Ishikawa (cell line): ENCODE results near the gene ENOX1.

Experiments
- CEBPB ChIP-seq: IDR thresholded peaks from 2 replicates; pipeline ENCODE4 v1.6.1; 2012
- CREB1 ChIP-seq: IDR thresholded peaks from 2 replicates; pipeline ENCODE4 v1.6.1; 2012; ENCODE audit warnings: low read depth
- EGR1 ChIP-seq: IDR thresholded peaks from 2 replicates; pipeline ENCODE4 v1.6.1; 2012
- EP300 ChIP-seq: IDR thresholded peaks from 2 replicates; pipeline ENCODE4 v1.6.1; 2012; ENCODE audit warnings: borderline replicate concordance
- FOXM1 ChIP-seq: IDR thresholded peaks from 2 replicates; pipeline ENCODE4 v1.6.1; 2012; ENCODE audit warnings: low read depth, borderline replicate concordance
- MAX ChIP-seq: IDR thresholded peaks from 2 replicates; pipeline ENCODE4 v1.6.1; 2012
- NFIC ChIP-seq: IDR thresholded peaks from 2 replicates; pipeline ENCODE4 v1.6.1; 2012
- RAD21 ChIP-seq: IDR thresholded peaks from 2 replicates; pipeline ENCODE4 v1.6.1; 2012; ENCODE audit warnings: low read depth
- REST ChIP-seq: IDR thresholded peaks from 2 replicates; pipeline ENCODE4 v1.6.1; 2012; ENCODE audit warnings: low read depth, mild to moderate bottlenecking
- TAF1 ChIP-seq: IDR thresholded peaks from 2 replicates; pipeline ENCODE4 v1.6.1; 2012; ENCODE audit warnings: low read depth, mild to moderate bottlenecking
- TCF12 ChIP-seq: IDR thresholded peaks from 2 replicates; pipeline ENCODE4 v1.6.1; 2012; ENCODE audit warnings: low read depth
- TEAD4 ChIP-seq: IDR thresholded peaks from 2 replicates; pipeline ENCODE4 v1.6.1; 2012
- USF1 ChIP-seq: IDR thresholded peaks from 2 replicates; pipeline ENCODE4 v1.6.1; 2012
- YY1 ChIP-seq: IDR thresholded peaks from 2 replicates; pipeline ENCODE4 v1.6.1; 2012; ENCODE audit warnings: low read depth
- ZBTB7A ChIP-seq: IDR thresholded peaks from 2 replicates; pipeline ENCODE4 v1.6.1; 2012; ENCODE audit warnings: low read depth

ENOX1 gene

GRCh38 chr13:43343645-43344044 is 443.1 kb downstream of the ENOX1 start:
- TF ChIP-seq TEAD4: no peak
- TF ChIP-seq TCF12: no peak
- TF ChIP-seq NFIC: no peak

GRCh38 chr13:43339805-43340550 is 446.8 kb downstream of the ENOX1 start:
- TF ChIP-seq USF1: no peak

GRCh38 chr13:43339145-43339804 is 447.5 kb downstream of the ENOX1 start:
- TF ChIP-seq MAX (no peak), RAD21 (no peak)

GRCh38 chr13:43335764-43336163 is 451.0 kb downstream of the ENOX1 start:
- no peak for TF ChIP-seq FOXM1
- no peak for TF ChIP-seq TAF1
- TF ChIP-seq REST: no peak
- TF ChIP-seq TEAD4: no peak
- TF ChIP-seq YY1: no peak
- TF ChIP-seq USF1: no peak
- TF ChIP-seq EP300: no peak
- TF ChIP-seq TCF12: no peak
- TF ChIP-seq NFIC: no peak
- TF ChIP-seq CEBPB: no peak
- TF ChIP-seq MAX: no peak
- TF ChIP-seq CREB1: no peak
- TF ChIP-seq ZBTB7A: no peak
- no peak for TF ChIP-seq RAD21
- no peak for TF ChIP-seq EGR1

GRCh38 chr13:43333176-43333575 is 453.6 kb downstream of the ENOX1 start:
- TF ChIP-seq TAF1 (no peak), CREB1 (no peak), NFIC (no peak), FOXM1 (no peak)

- TF ChIP-seq CEBPB (no peak), TEAD4 (no peak), RAD21 (no peak), FOXM1 (no peak), EGR1 (no peak), REST (no peak), ZBTB7A (no peak), MAX (no peak), TAF1 (no peak), YY1 (no peak), CREB1 (no peak), USF1 (no peak), TCF12 (no peak), NFIC (no peak), EP300 (no peak)
Measured at GRCh38 chr13:43331672-43332071, 455.1 kb downstream of the ENOX1 start.
